Measurements from ENCODE around the gene CDC7. TPM values are rescaled to one million over a fixed set of nuclear protein-coding genes. Genes with fewer than 3 reads are reported as not detected.
"Not testable (repeated sequence)": the region's sequence is repeated elsewhere in the genome, so short reads cannot be mapped to it uniquely, and the experiment has no call there.

The CDC7 gene
- total RNA-seq, 2 experiments from 2014 or later, result 35.8 to 54.5 TPM

GRCh38 chr1:91455334-91455733, 45.3 kb upstream of the CDC7 start:
- POLR2A ChIA-PET, result interaction anchor here (0.6 kb wide), 1 partner anchor 495 kb away, joined by 3 read pairs; no protein-coding TSS in a partner anchor
- Histone ChIP-seq H2AFZ (ENCODE audit: low read length) (no peak overlapping the region), H3K4me3 (ENCODE audit: low read depth, low read length, poor library complexity, severe bottlenecking) (no peak overlapping the region), H3K36me3 (ENCODE audit: insufficient read depth, low read length) (no peaks in the 10 kb centered on the region), H3K4me1 (ENCODE audit: insufficient read depth, low read length, poor library complexity, severe bottlenecking) (no peaks in the 10 kb centered on the region), H3K79me2 (ENCODE audit: insufficient read depth, low read depth, low read length) (no peaks in the 10 kb centered on the region), H3K9me2 (ENCODE audit: insufficient read depth, low read length) (no peaks in the 10 kb centered on the region), H3K9me3 (ENCODE audit: low read length) (no peaks in the 10 kb centered on the region), H3K27ac (ENCODE audit: low read depth, low read length, poor library complexity, severe bottlenecking) (no peak overlapping the region), H3K4me2 (ENCODE audit: low read length) (no peak overlapping the region), H4K20me1 (ENCODE audit: insufficient read depth, low read length) (no peaks in the 10 kb centered on the region)
- CTCF ChIA-PET (ENCODE audit: unreplicated experiment), result no interaction called here
- intact Hi-C loops (cut with micrococcal nuclease; ENCODE audit: unreplicated experiment), result no loop called here
- no peak for DNase-seq (ENCODE audit: low spot score)
- TF ChIP-seq CTCF (conservative IDR thresholded peaks at IDR 0.05; ENCODE audit: low read length) (no peak), EZH2phosphoT487 (IDR thresholded peaks at IDR 0.05; ENCODE audit: borderline replicate concordance, low read depth, low read length) (no peak)
- no TSS peak for BruUV-seq (replicated peaks)

- Histone ChIP-seq H3K9me3 (ENCODE audit: low read length) (no peaks in the 10 kb centered on the region), H3K4me2 (ENCODE audit: low read length) (no peak overlapping the region), H4K20me1 (ENCODE audit: insufficient read depth, low read length) (no peaks in the 10 kb centered on the region), H3K36me3 (ENCODE audit: insufficient read depth, low read length) (no peaks in the 10 kb centered on the region), H3K79me2 (ENCODE audit: insufficient read depth, low read depth, low read length) (no peaks in the 10 kb centered on the region), H3K4me3 (ENCODE audit: low read depth, low read length, poor library complexity, severe bottlenecking) (no peak overlapping the region), H2AFZ (ENCODE audit: low read length) (no peak overlapping the region), H3K9me2 (ENCODE audit: insufficient read depth, low read length) (no peaks in the 10 kb centered on the region), H3K27ac (ENCODE audit: low read depth, low read length, poor library complexity, severe bottlenecking) (no peak overlapping the region), H3K4me1 (ENCODE audit: insufficient read depth, low read length, poor library complexity, severe bottlenecking) (no peaks in the 10 kb centered on the region)
- ChIA-PET POLR2A (no interaction called here), CTCF (ENCODE audit: unreplicated experiment) (no interaction called here)
- BruUV-seq (replicated peaks), result no TSS peak
- TF ChIP-seq CTCF (conservative IDR thresholded peaks at IDR 0.05; ENCODE audit: low read length), result no peak
- TF ChIP-seq EZH2phosphoT487 (IDR thresholded peaks at IDR 0.05; ENCODE audit: borderline replicate concordance, low read depth, low read length), result no peak
- intact Hi-C loops (cut with micrococcal nuclease; ENCODE audit: unreplicated experiment), result no loop called here
- DNase-seq (ENCODE audit: low spot score), result no peak
Observed at GRCh38 chr1:91455896-91456295, 44.8 kb upstream of the CDC7 start.

- H4K20me1 ChIP-seq (ENCODE audit: insufficient read depth, low read length); H3K36me3 ChIP-seq (ENCODE audit: insufficient read depth, low read length); H3K9me3 ChIP-seq (ENCODE audit: low read length); H3K4me1 ChIP-seq (ENCODE audit: insufficient read depth, low read length, poor library complexity, severe bottlenecking); DNase-seq (ENCODE audit: low spot score); CTCF ChIA-PET (ENCODE audit: unreplicated experiment); H2AFZ ChIP-seq (ENCODE audit: low read length); H3K4me3 ChIP-seq (ENCODE audit: low read depth, low read length, poor library complexity, severe bottlenecking); H3K27ac ChIP-seq (ENCODE audit: low read depth, low read length, poor library complexity, severe bottlenecking); H3K4me2 ChIP-seq (ENCODE audit: low read length); intact Hi-C loops (cut with micrococcal nuclease; ENCODE audit: unreplicated experiment); BruUV-seq (replicated peaks); H3K79me2 ChIP-seq (ENCODE audit: insufficient read depth, low read depth, low read length); H3K9me2 ChIP-seq (ENCODE audit: insufficient read depth, low read length): not testable (repeated sequence)
- POLR2A ChIA-PET, result interaction anchor here (0.7 kb wide), 1 partner anchor 77 kb away, joined by 5 read pairs; no protein-coding TSS in a partner anchor
Observed at GRCh38 chr1:91465350-91465749, 35.3 kb upstream of the CDC7 start.

Measured in OCI-LY7 (cell line).